ENCODE results near the gene LTBP3. TPM values are rescaled to one million over a fixed set of nuclear protein-coding genes. Genes with fewer than 3 reads are reported as not detected.
A peak's percentile ranks its signal among the peaks of the same experiment; 100 is the strongest.

LTBP3 gene
- total and polyA plus RNA-seq, 9 of the 15 experiments (the other 6 are each of a cell fraction or from before 2014, with no cell fraction given) = 0.06 to 20.5 (median 4.8) TPM

DNA sequence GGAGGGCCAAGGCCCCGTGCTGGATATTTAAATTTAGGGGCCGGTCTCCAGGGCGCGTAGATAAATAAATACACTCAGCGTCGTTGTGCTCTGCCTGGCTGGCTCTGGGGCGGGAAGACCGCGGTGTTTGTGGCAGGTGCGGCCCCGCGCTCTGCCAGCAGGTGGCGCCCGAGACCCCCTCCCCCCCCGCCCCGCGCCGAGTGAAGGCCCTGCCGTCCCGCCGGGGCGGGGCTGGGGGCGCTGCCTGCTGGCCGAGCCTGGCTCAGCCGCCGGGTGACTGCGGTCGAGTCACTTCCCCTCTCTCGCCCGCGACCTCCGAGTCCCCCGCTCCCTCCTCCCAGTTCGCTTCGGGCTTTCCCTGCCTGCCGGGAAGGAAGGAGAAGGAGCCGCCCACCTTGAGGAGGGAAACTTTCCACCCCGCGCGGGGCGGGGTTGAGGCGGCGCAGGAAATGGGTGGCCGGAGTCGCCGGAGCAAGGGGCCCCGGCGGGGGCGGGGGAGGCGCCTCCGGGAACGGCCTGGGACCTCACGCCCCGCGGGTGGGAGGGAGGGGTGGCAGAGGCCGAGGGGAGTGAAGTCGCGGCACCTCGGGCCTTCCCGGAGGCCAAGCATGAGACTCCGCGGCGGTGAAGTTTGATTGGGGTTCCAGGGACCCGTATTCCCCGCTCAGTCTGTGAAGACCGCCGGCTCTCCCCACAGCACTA is 16.1 kb upstream of the LTBP3 start (continued):
- no peak for TF ChIP-seq ZNF668 (CRISPR knock-in tag; IDR thresholded peaks at IDR 0.05)
- TF ChIP-seq RBM14 (IDR thresholded peaks at IDR 0.05; ENCODE audit: borderline replicate concordance, insufficient read depth, low read depth, low read length) = no peak
- TF ChIP-seq NRF1 (conservative IDR thresholded peaks at IDR 0.05 in 1 of 2, IDR thresholded peaks at IDR 0.05 in 1 of 2) = peak; percentile 78 to 82
- no peak for TF ChIP-seq TSC22D4 (tag; IDR thresholded peaks at IDR 0.05)
- TF ChIP-seq HMG20A (CRISPR knock-in tag; conservative IDR thresholded peaks at IDR 0.05) = no peak
- TF ChIP-seq POLR2AphosphoS2 (IDR thresholded peaks at IDR 0.05; ENCODE audit: low read length) = peak; percentile 62; the same call in 1 of the 2 replicates
- no peak for TF ChIP-seq SMARCB1 (IDR thresholded peaks at IDR 0.05; ENCODE audit: insufficient read length, low read depth)
- TF ChIP-seq, protein P1, sequence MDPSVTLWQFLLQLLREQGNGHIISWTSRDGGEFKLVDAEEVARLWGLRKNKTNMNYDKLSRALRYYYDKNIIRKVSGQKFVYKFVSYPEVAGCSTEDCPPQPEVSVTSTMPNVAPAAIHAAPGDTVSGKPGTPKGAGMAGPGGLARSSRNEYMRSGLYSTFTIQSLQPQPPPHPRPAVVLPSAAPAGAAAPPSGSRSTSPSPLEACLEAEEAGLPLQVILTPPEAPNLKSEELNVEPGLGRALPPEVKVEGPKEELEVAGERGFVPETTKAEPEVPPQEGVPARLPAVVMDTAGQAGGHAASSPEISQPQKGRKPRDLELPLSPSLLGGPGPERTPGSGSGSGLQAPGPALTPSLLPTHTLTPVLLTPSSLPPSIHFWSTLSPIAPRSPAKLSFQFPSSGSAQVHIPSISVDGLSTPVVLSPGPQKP (CRISPR knock-in tag; IDR thresholded peaks at IDR 0.05) = no peak
- TF ChIP-seq SMARCA5 (IDR thresholded peaks at IDR 0.05) = no peak
- TF ChIP-seq TBP (optimal IDR thresholded peaks at IDR 0.05; ENCODE audit: low read depth, low read length) = peak; percentile 17
- no peak for TF ChIP-seq NR2F6 (CRISPR knock-in tag; IDR thresholded peaks at IDR 0.05)
- TF ChIP-seq MCM3 (IDR thresholded peaks at IDR 0.05) = no peak
- TF ChIP-seq, protein P2, sequence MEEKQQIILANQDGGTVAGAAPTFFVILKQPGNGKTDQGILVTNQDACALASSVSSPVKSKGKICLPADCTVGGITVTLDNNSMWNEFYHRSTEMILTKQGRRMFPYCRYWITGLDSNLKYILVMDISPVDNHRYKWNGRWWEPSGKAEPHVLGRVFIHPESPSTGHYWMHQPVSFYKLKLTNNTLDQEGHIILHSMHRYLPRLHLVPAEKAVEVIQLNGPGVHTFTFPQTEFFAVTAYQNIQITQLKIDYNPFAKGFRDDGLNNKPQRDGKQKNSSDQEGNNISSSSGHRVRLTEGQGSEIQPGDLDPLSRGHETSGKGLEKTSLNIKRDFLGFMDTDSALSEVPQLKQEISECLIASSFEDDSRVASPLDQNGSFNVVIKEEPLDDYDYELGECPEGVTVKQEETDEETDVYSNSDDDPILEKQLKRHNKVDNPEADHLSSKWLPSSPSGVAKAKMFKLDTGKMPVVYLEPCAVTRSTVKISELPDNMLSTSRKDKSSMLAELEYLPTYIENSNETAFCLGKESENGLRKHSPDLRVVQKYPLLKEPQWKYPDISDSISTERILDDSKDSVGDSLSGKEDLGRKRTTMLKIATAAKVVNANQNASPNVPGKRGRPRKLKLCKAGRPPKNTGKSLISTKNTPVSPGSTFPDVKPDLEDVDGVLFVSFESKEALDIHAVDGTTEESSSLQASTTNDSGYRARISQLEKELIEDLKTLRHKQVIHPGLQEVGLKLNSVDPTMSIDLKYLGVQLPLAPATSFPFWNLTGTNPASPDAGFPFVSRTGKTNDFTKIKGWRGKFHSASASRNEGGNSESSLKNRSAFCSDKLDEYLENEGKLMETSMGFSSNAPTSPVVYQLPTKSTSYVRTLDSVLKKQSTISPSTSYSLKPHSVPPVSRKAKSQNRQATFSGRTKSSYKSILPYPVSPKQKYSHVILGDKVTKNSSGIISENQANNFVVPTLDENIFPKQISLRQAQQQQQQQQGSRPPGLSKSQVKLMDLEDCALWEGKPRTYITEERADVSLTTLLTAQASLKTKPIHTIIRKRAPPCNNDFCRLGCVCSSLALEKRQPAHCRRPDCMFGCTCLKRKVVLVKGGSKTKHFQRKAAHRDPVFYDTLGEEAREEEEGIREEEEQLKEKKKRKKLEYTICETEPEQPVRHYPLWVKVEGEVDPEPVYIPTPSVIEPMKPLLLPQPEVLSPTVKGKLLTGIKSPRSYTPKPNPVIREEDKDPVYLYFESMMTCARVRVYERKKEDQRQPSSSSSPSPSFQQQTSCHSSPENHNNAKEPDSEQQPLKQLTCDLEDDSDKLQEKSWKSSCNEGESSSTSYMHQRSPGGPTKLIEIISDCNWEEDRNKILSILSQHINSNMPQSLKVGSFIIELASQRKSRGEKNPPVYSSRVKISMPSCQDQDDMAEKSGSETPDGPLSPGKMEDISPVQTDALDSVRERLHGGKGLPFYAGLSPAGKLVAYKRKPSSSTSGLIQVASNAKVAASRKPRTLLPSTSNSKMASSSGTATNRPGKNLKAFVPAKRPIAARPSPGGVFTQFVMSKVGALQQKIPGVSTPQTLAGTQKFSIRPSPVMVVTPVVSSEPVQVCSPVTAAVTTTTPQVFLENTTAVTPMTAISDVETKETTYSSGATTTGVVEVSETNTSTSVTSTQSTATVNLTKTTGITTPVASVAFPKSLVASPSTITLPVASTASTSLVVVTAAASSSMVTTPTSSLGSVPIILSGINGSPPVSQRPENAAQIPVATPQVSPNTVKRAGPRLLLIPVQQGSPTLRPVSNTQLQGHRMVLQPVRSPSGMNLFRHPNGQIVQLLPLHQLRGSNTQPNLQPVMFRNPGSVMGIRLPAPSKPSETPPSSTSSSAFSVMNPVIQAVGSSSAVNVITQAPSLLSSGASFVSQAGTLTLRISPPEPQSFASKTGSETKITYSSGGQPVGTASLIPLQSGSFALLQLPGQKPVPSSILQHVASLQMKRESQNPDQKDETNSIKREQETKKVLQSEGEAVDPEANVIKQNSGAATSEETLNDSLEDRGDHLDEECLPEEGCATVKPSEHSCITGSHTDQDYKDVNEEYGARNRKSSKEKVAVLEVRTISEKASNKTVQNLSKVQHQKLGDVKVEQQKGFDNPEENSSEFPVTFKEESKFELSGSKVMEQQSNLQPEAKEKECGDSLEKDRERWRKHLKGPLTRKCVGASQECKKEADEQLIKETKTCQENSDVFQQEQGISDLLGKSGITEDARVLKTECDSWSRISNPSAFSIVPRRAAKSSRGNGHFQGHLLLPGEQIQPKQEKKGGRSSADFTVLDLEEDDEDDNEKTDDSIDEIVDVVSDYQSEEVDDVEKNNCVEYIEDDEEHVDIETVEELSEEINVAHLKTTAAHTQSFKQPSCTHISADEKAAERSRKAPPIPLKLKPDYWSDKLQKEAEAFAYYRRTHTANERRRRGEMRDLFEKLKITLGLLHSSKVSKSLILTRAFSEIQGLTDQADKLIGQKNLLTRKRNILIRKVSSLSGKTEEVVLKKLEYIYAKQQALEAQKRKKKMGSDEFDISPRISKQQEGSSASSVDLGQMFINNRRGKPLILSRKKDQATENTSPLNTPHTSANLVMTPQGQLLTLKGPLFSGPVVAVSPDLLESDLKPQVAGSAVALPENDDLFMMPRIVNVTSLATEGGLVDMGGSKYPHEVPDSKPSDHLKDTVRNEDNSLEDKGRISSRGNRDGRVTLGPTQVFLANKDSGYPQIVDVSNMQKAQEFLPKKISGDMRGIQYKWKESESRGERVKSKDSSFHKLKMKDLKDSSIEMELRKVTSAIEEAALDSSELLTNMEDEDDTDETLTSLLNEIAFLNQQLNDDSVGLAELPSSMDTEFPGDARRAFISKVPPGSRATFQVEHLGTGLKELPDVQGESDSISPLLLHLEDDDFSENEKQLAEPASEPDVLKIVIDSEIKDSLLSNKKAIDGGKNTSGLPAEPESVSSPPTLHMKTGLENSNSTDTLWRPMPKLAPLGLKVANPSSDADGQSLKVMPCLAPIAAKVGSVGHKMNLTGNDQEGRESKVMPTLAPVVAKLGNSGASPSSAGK (IDR thresholded peaks at IDR 0.05) = no peak
- no peak for TF ChIP-seq ZNF436 (CRISPR knock-in tag; IDR thresholded peaks at IDR 0.05)
- TF ChIP-seq ARID1B (IDR thresholded peaks at IDR 0.05) = no peak
- no peak for TF ChIP-seq MTF1 (CRISPR knock-in tag; IDR thresholded peaks at IDR 0.05; ENCODE audit: borderline replicate concordance)
- TF ChIP-seq ARNT (IDR thresholded peaks at IDR 0.05) = no peak
- peak; percentile 89 for TF ChIP-seq CXXC5 (CRISPR knock-in tag; IDR thresholded peaks at IDR 0.05)
